ENCODE results near the gene MAP2K3. TPM values are rescaled to one million over a fixed set of nuclear protein-coding genes. Genes with fewer than 3 reads are reported as not detected.
"Not testable (repeated sequence)": the region's sequence is repeated elsewhere in the genome, so short reads cannot be mapped to it uniquely, and the experiment has no call there.

The MAP2K3 gene
- total RNA-seq, 1 donor from 2014 or later: 149 TPM

- intact Hi-C loops (cut with micrococcal nuclease): no loop called here
- no peak overlapping the region for H3K4me3 Mint-ChIP-seq (ENCODE audit: low read depth)
- peaks cover 6% of the 10 kb centered on the region for H3K27me3 Mint-ChIP-seq (ENCODE audit: low read depth)
- H3K9me3 Mint-ChIP-seq: peaks cover 9% of the 10 kb centered on the region
- no peaks in the 10 kb centered on the region for H3K36me3 Mint-ChIP-seq (ENCODE audit: low read depth)
- no peak overlapping the region for H3K27ac Mint-ChIP-seq
- no peak for DNase-seq (ENCODE audit: low spot score)
- H3K4me1 Mint-ChIP-seq (ENCODE audit: low read depth): no peaks in the 10 kb centered on the region
Measured at GRCh38 chr17:21330436-21331160, 46.1 kb downstream of the MAP2K3 start.

- H3K4me3 Mint-ChIP-seq (ENCODE audit: low read depth); H3K27me3 Mint-ChIP-seq (ENCODE audit: low read depth); DNase-seq (ENCODE audit: low spot score); H3K27ac Mint-ChIP-seq; H3K9me3 Mint-ChIP-seq; intact Hi-C loops (cut with micrococcal nuclease); H3K36me3 Mint-ChIP-seq (ENCODE audit: low read depth); H3K4me1 Mint-ChIP-seq (ENCODE audit: low read depth): not testable (repeated sequence)
Measured at GRCh38 chr17:21336541-21337294, 52.2 kb downstream of the MAP2K3 start.

- DNase-seq (ENCODE audit: low spot score); H3K27me3 Mint-ChIP-seq (ENCODE audit: low read depth); intact Hi-C loops (cut with micrococcal nuclease); H3K9me3 Mint-ChIP-seq; H3K27ac Mint-ChIP-seq; H3K36me3 Mint-ChIP-seq (ENCODE audit: low read depth); H3K4me1 Mint-ChIP-seq (ENCODE audit: low read depth); H3K4me3 Mint-ChIP-seq (ENCODE audit: low read depth): not testable (repeated sequence)
Measured at GRCh38 chr17:21337981-21338625, 53.6 kb downstream of the MAP2K3 start.

GRCh38 chr17:21339011-21339410 is 54.5 kb downstream of the MAP2K3 start:
- intact Hi-C loops (cut with micrococcal nuclease): no loop called here
- Mint-ChIP-seq H3K9me3 (no peaks in the 10 kb centered on the region), H3K27ac (no peak overlapping the region), H3K4me3 (ENCODE audit: low read depth) (no peak overlapping the region), H3K4me1 (ENCODE audit: low read depth) (no peaks in the 10 kb centered on the region), H3K27me3 (ENCODE audit: low read depth) (no peaks in the 10 kb centered on the region), H3K36me3 (ENCODE audit: low read depth) (no peaks in the 10 kb centered on the region)
- no peak for DNase-seq (ENCODE audit: low spot score)

- H3K27ac Mint-ChIP-seq; H3K36me3 Mint-ChIP-seq (ENCODE audit: low read depth); intact Hi-C loops (cut with micrococcal nuclease); H3K9me3 Mint-ChIP-seq; H3K4me3 Mint-ChIP-seq (ENCODE audit: low read depth); H3K27me3 Mint-ChIP-seq (ENCODE audit: low read depth); H3K4me1 Mint-ChIP-seq (ENCODE audit: low read depth); DNase-seq (ENCODE audit: low spot score): not testable (repeated sequence)
Measured at GRCh38 chr17:21339571-21339970, 55.1 kb downstream of the MAP2K3 start.

- H3K4me1 Mint-ChIP-seq (ENCODE audit: low read depth); H3K36me3 Mint-ChIP-seq (ENCODE audit: low read depth); H3K9me3 Mint-ChIP-seq; H3K27ac Mint-ChIP-seq; intact Hi-C loops (cut with micrococcal nuclease); H3K27me3 Mint-ChIP-seq (ENCODE audit: low read depth); H3K4me3 Mint-ChIP-seq (ENCODE audit: low read depth); DNase-seq (ENCODE audit: low spot score): not testable (repeated sequence)
Measured at GRCh38 chr17:21340407-21340806, 55.9 kb downstream of the MAP2K3 start.

- H3K4me1 Mint-ChIP-seq (ENCODE audit: low read depth); H3K9me3 Mint-ChIP-seq; H3K27me3 Mint-ChIP-seq (ENCODE audit: low read depth); H3K4me3 Mint-ChIP-seq (ENCODE audit: low read depth); intact Hi-C loops (cut with micrococcal nuclease); H3K27ac Mint-ChIP-seq; DNase-seq (ENCODE audit: low spot score); H3K36me3 Mint-ChIP-seq (ENCODE audit: low read depth): not testable (repeated sequence)
Measured at GRCh38 chr17:21341279-21341678, 56.8 kb downstream of the MAP2K3 start.

GRCh38 chr17:21341925-21342540 is 57.5 kb downstream of the MAP2K3 start:
- H3K4me1 Mint-ChIP-seq (ENCODE audit: low read depth); H3K27me3 Mint-ChIP-seq (ENCODE audit: low read depth); intact Hi-C loops (cut with micrococcal nuclease); H3K9me3 Mint-ChIP-seq; H3K4me3 Mint-ChIP-seq (ENCODE audit: low read depth); DNase-seq (ENCODE audit: low spot score); H3K27ac Mint-ChIP-seq; H3K36me3 Mint-ChIP-seq (ENCODE audit: low read depth): not testable (repeated sequence)

- H3K27me3 Mint-ChIP-seq (ENCODE audit: low read depth); H3K27ac Mint-ChIP-seq; intact Hi-C loops (cut with micrococcal nuclease); H3K4me1 Mint-ChIP-seq (ENCODE audit: low read depth); DNase-seq (ENCODE audit: low spot score); H3K9me3 Mint-ChIP-seq; H3K4me3 Mint-ChIP-seq (ENCODE audit: low read depth); H3K36me3 Mint-ChIP-seq (ENCODE audit: low read depth): not testable (repeated sequence)
Measured at GRCh38 chr17:21343061-21343949, 58.8 kb downstream of the MAP2K3 start.

- H3K4me1 Mint-ChIP-seq (ENCODE audit: low read depth); H3K27ac Mint-ChIP-seq; intact Hi-C loops (cut with micrococcal nuclease); H3K27me3 Mint-ChIP-seq (ENCODE audit: low read depth); H3K4me3 Mint-ChIP-seq (ENCODE audit: low read depth); DNase-seq (ENCODE audit: low spot score); H3K36me3 Mint-ChIP-seq (ENCODE audit: low read depth); H3K9me3 Mint-ChIP-seq: not testable (repeated sequence)
Measured at GRCh38 chr17:21344801-21345200, 60.3 kb downstream of the MAP2K3 start.

GRCh38 chr17:21345236-21345635 is 60.7 kb downstream of the MAP2K3 start:
- Mint-ChIP-seq H3K9me3 (no peaks in the 10 kb centered on the region), H3K4me3 (ENCODE audit: low read depth) (no peak overlapping the region), H3K4me1 (ENCODE audit: low read depth) (peaks cover 2% of the 10 kb centered on the region), H3K36me3 (ENCODE audit: low read depth) (no peaks in the 10 kb centered on the region), H3K27me3 (ENCODE audit: low read depth) (no peaks in the 10 kb centered on the region), H3K27ac (no peak overlapping the region)
- intact Hi-C loops (cut with micrococcal nuclease): no loop called here
- no peak for DNase-seq (ENCODE audit: low spot score)

- intact Hi-C loops (cut with micrococcal nuclease); H3K9me3 Mint-ChIP-seq; H3K27me3 Mint-ChIP-seq (ENCODE audit: low read depth); H3K27ac Mint-ChIP-seq; DNase-seq (ENCODE audit: low spot score); H3K4me3 Mint-ChIP-seq (ENCODE audit: low read depth); H3K36me3 Mint-ChIP-seq (ENCODE audit: low read depth); H3K4me1 Mint-ChIP-seq (ENCODE audit: low read depth): not testable (repeated sequence)
Measured at GRCh38 chr17:21346107-21346506, 61.6 kb downstream of the MAP2K3 start.
